ENCODE measurements around the gene IQSEC2. TPM values are rescaled to one million over a fixed set of nuclear protein-coding genes. Genes with fewer than 3 reads are reported as not detected.

Gene IQSEC2
- total and polyA plus RNA-seq, 2 experiments from 2014 or later, result 4.4 to 7.0 TPM

DNA sequence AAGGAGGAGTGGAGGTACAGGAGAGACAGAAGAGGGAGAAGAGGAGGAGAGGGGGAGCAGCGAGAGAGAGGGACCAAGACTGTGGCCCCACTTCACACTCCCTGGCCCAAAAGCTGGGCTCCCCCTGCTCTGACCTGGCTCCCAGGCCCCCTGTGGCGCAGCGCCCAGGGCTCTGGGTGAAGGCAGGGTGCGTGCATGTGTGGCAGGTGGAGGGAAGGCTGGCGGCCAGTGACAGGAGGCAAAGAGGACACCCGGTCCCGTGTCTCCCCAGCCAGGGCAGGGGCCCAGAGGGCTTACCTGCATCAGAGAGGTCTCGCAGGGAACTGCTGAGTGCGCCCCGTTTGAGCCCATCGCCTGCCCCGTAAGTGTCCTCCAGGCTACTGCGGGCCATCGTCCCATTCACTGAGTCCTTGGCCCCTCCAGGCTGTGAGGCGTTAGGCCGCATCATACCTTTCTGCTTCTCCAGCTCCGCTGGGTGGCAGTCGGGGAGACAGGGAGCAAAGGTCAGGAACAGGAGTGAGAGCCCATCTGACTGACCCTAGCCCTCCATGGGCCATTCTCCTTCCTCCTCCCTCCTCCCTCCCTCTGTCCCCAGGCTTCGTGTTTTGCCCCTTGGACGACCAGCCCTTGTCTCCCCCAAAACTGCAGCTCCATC lies 45.2 kb downstream of the IQSEC2 start:
- no peak for TF ChIP-seq EZH2 (IDR thresholded peaks at IDR 0.05; ENCODE audit: borderline replicate concordance)
- TF ChIP-seq, protein P1, sequence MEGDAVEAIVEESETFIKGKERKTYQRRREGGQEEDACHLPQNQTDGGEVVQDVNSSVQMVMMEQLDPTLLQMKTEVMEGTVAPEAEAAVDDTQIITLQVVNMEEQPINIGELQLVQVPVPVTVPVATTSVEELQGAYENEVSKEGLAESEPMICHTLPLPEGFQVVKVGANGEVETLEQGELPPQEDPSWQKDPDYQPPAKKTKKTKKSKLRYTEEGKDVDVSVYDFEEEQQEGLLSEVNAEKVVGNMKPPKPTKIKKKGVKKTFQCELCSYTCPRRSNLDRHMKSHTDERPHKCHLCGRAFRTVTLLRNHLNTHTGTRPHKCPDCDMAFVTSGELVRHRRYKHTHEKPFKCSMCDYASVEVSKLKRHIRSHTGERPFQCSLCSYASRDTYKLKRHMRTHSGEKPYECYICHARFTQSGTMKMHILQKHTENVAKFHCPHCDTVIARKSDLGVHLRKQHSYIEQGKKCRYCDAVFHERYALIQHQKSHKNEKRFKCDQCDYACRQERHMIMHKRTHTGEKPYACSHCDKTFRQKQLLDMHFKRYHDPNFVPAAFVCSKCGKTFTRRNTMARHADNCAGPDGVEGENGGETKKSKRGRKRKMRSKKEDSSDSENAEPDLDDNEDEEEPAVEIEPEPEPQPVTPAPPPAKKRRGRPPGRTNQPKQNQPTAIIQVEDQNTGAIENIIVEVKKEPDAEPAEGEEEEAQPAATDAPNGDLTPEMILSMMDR (IDR thresholded peaks at IDR 0.05; ENCODE audit: poor library complexity), result no peak
- no peak for TF ChIP-seq EZH2phosphoT487 (IDR thresholded peaks at IDR 0.05; ENCODE audit: low read depth, severe bottlenecking, unreplicated experiment)
- WGBS (ENCODE audit: low lambda C conversion rate, missing lambda C conversion rate), result 83% methylated on average over 19 of the region's 20 CpGs

DNA sequence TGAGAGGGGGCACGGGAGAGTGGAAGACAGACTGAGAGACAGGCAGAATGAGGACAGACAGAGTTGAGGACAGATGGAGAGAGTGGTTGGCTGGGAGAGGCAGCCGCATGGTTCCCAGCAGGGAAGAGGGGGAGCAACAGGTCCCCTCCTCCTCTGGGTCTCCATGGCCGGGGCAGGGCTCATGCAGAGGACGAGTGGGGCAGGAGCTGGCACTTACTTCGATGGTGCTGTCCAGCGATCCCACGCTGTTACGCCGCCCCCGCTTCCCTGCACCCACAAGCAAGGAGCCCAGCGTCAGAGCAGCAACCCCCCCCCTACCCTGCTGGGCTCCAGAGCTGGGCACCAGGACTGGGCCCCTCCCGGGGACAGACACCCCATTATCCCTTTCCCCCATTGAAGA lies 45.8 kb downstream of the IQSEC2 start:
- 87% methylated on average over 3 of the region's 12 CpGs for WGBS (ENCODE audit: low lambda C conversion rate, missing lambda C conversion rate)
- DNase-seq (ENCODE audit: low spot score), result no peak
- Histone ChIP-seq H4K20me1 (ENCODE audit: insufficient read depth, poor library complexity, severe bottlenecking) (no peaks in the 10 kb centered on the region), H3K27ac (no peak overlapping the region), H3K4me2 (no peak overlapping the region), H3K27me3 (no peaks in the 10 kb centered on the region), H3K9me2 (replicated peaks; ENCODE audit: insufficient read depth) (no peaks in the 10 kb centered on the region), H3K79me2 (no peaks in the 10 kb centered on the region), H3K4me3 (no peak overlapping the region), H3K36me3 (replicated peaks; ENCODE audit: insufficient read depth, low read depth) (no peaks in the 10 kb centered on the region), H3K9me3 (ENCODE audit: low read depth) (no peaks in the 10 kb centered on the region), H3K4me1 (ENCODE audit: insufficient read depth) (no peaks in the 10 kb centered on the region), H2AFZ (no peak overlapping the region)
- TF ChIP-seq, protein P1 (IDR thresholded peaks at IDR 0.05; ENCODE audit: poor library complexity), result no peak
- TF ChIP-seq EZH2 (IDR thresholded peaks at IDR 0.05; ENCODE audit: borderline replicate concordance), result no peak
- no peak for TF ChIP-seq EZH2phosphoT487 (IDR thresholded peaks at IDR 0.05; ENCODE audit: low read depth, severe bottlenecking, unreplicated experiment)

More for the DNA sequence above, 45.2 kb downstream of the IQSEC2 start:
- Histone ChIP-seq H3K4me1 (ENCODE audit: insufficient read depth) (no peaks in the 10 kb centered on the region), H2AFZ (no peak overlapping the region), H4K20me1 (ENCODE audit: insufficient read depth, poor library complexity, severe bottlenecking) (no peaks in the 10 kb centered on the region), H3K4me3 (no peak overlapping the region), H3K36me3 (replicated peaks; ENCODE audit: insufficient read depth, low read depth) (no peaks in the 10 kb centered on the region), H3K79me2 (no peaks in the 10 kb centered on the region), H3K9me3 (ENCODE audit: low read depth) (no peaks in the 10 kb centered on the region), H3K27ac (no peak overlapping the region), H3K9me2 (replicated peaks; ENCODE audit: insufficient read depth) (no peaks in the 10 kb centered on the region), H3K27me3 (no peaks in the 10 kb centered on the region), H3K4me2 (no peak overlapping the region)
- DNase-seq (ENCODE audit: low spot score), result no peak

DNA sequence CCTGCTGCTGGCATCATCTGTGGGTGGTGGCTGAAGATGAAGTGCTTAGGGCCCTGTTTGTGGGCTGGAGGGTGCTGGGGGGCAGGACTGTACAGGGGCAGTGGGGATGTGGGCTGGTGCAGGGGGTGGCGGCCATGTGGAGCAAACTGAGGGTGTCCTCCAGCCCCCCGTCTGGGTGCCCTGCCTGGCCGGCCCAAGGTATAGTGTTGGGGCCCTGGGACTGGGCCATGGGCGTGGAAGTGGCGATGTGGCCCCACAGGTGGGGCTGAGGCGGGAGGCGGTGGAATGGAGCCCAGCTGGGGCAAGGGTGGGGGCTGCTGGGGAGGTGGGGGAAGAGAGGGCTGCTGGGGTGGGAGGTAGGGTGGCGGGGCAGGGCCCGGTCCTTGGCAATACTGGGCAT lies 46.9 kb downstream of the IQSEC2 start:
- Histone ChIP-seq H3K27me3 (no peaks in the 10 kb centered on the region), H3K4me1 (ENCODE audit: insufficient read depth) (no peaks in the 10 kb centered on the region), H3K4me2 (no peak overlapping the region), H3K36me3 (replicated peaks; ENCODE audit: insufficient read depth, low read depth) (no peaks in the 10 kb centered on the region), H3K4me3 (no peak overlapping the region), H3K9me3 (ENCODE audit: low read depth) (no peaks in the 10 kb centered on the region), H4K20me1 (ENCODE audit: insufficient read depth, poor library complexity, severe bottlenecking) (no peaks in the 10 kb centered on the region), H3K9me2 (replicated peaks; ENCODE audit: insufficient read depth) (no peaks in the 10 kb centered on the region), H2AFZ (no peak overlapping the region), H3K27ac (no peak overlapping the region), H3K79me2 (no peaks in the 10 kb centered on the region)
- TF ChIP-seq EZH2phosphoT487 (IDR thresholded peaks at IDR 0.05; ENCODE audit: low read depth, severe bottlenecking, unreplicated experiment), result no peak
- TF ChIP-seq EZH2 (IDR thresholded peaks at IDR 0.05; ENCODE audit: borderline replicate concordance), result no peak
- TF ChIP-seq, protein P1 (IDR thresholded peaks at IDR 0.05; ENCODE audit: poor library complexity), result no peak
- WGBS (ENCODE audit: low lambda C conversion rate, missing lambda C conversion rate), result no CpG with 5 or more reads among the region's 9 CpGs
- DNase-seq (ENCODE audit: low spot score), result no peak

Measured in hepatocyte (in vitro differentiated cells).